ENCODE data around the gene CERS4.
"Not testable (repeated sequence)": the region's sequence is repeated elsewhere in the genome, so short reads cannot be mapped to it uniquely, and the experiment has no call there.

Gene CERS4

GRCh38 chr19:8208922-8209461 is at the start of gene CERS4:
Gene CERS4, plus strand, starts transcription at chr19:8209370. Its CDS starts 41,707 bp downstream, at chr19:8251077.
- peak; percentile 83 to 85 for ATAC-seq

- peak; percentile 38 to 58 for ATAC-seq
These were observed 48.0 kb upstream of the CERS4 start for GRCh38 chr19:8161135-8161646.

- ATAC-seq = no peak
These were observed 45.4 kb upstream of the CERS4 start for GRCh38 chr19:8163759-8164158.

- ATAC-seq = no peak
These were observed 41.2 kb upstream of the CERS4 start for GRCh38 chr19:8167985-8168384.

GRCh38 chr19:8168537-8168936 is 40.6 kb upstream of the CERS4 start:
- no peak for ATAC-seq

- ATAC-seq = no peak
These were observed 34.5 kb upstream of the CERS4 start for GRCh38 chr19:8174706-8175105.

GRCh38 chr19:8180018-8180417 is 29.2 kb upstream of the CERS4 start:
- no peak for ATAC-seq

GRCh38 chr19:8184274-8184673 is 24.9 kb upstream of the CERS4 start:
- no peak for ATAC-seq

GRCh38 chr19:8185343-8186068 is 23.7 kb upstream of the CERS4 start:
- no peak for ATAC-seq

- no peak for ATAC-seq
These were observed 16.8 kb upstream of the CERS4 start for GRCh38 chr19:8192221-8192820.

GRCh38 chr19:8194528-8195267 is 14.5 kb upstream of the CERS4 start:
- peak; percentile 29 to 44 for ATAC-seq

- no peak for ATAC-seq
These were observed 12.8 kb upstream of the CERS4 start for GRCh38 chr19:8196271-8196927.

- not testable (repeated sequence) for ATAC-seq
These were observed 5.7 kb upstream of the CERS4 start for GRCh38 chr19:8203288-8204120.

GRCh38 chr19:8204961-8205360 is 4.2 kb upstream of the CERS4 start:
- no peak for ATAC-seq

GRCh38 chr19:8206147-8207087 is 2.8 kb upstream of the CERS4 start:
- ATAC-seq = no peak

- not testable (repeated sequence) for ATAC-seq
These were observed 1.8 kb upstream of the CERS4 start for GRCh38 chr19:8207326-8207725.

- peak in 1 of 2 donors; percentile 1 for ATAC-seq
These were observed 850 bp upstream of the CERS4 start for GRCh38 chr19:8208119-8208921.

GRCh38 chr19:8209462-8210378 is 550 bp downstream of the CERS4 start:
- ATAC-seq = peak; percentile 83 to 86
